DOHH2 (cell line): ENCODE measurements around the gene MEIOB.
"Not testable (repeated sequence)": the region's sequence is repeated elsewhere in the genome, so short reads cannot be mapped to it uniquely, and the experiment has no call there.

Experiments
- H3F3A ChIP-seq: fragments of 200-600 bp; sonication (generic), shearing (Covaris generic); 2 replicates; pipeline ENCODE4 v1.6.0; 2016; ENCODE audit warnings: antibody characterized with exemption, mild to moderate bottlenecking; ENCODE audit not compliant: control insufficient read depth, insufficient read depth
- H3K27ac ChIP-seq: fragments of 200-600 bp; sonication (generic); 2 replicates; pipeline ENCODE4 v1.5.1; 2014; ENCODE audit warnings: low read depth, mild to moderate bottlenecking, low read length, moderate library complexity
- H3K27me3 ChIP-seq: fragments of 200-600 bp; sonication (generic); 2 replicates; pipeline ENCODE4 v1.6.1; 2014; ENCODE audit warnings: mild to moderate bottlenecking, low read length, mixed read lengths; ENCODE audit not compliant: control insufficient read depth
- H3K36me3 ChIP-seq: fragments of 200-600 bp; sonication (generic); 2 replicates; pipeline ENCODE4 v1.6.1; 2014; ENCODE audit warnings: mild to moderate bottlenecking, low read length, moderate library complexity, mixed read lengths; ENCODE audit not compliant: control insufficient read depth
- H3K4me1 ChIP-seq: fragments of 200-600 bp; sonication (generic); 2 replicates; pipeline ENCODE4 v1.6.1; 2014; ENCODE audit warnings: mild to moderate bottlenecking, low read length, mixed read lengths; ENCODE audit not compliant: control insufficient read depth
- H3K4me2 ChIP-seq: fragments of 200-600 bp; sonication (generic); 2 replicates; pipeline ENCODE4 v1.6.0; 2014; ENCODE audit warnings: mild to moderate bottlenecking, low read length, moderate library complexity
- H3K4me3 ChIP-seq: fragments of 200-600 bp; sonication (generic); 2 replicates; pipeline ENCODE4 v1.5.1; 2014; ENCODE audit warnings: mild to moderate bottlenecking, low read length, mixed read lengths
- H3K79me2 ChIP-seq: fragments of 200-600 bp; sonication (generic); 2 replicates; pipeline ENCODE4 v1.6.1; 2014; ENCODE audit warnings: mild to moderate bottlenecking, low read length, mixed read lengths; ENCODE audit not compliant: control insufficient read depth
- H3K9me2 ChIP-seq: fragments of 200-600 bp; sonication (generic); replicated peaks from 2 replicates; pipeline ENCODE4 v1.6.1; 2014; ENCODE audit warnings: mild to moderate bottlenecking, low read length, mixed read lengths; ENCODE audit not compliant: control insufficient read depth
- H3K9me3 ChIP-seq: fragments of 200-600 bp; sonication (generic); 2 replicates; pipeline ENCODE4 v1.6.1; 2014; ENCODE audit warnings: antibody characterized with exemption, low read length, mixed read lengths; ENCODE audit not compliant: control insufficient read depth, insufficient read depth
- H4K20me1 ChIP-seq: fragments of 200-600 bp; sonication (generic); 2 replicates; pipeline ENCODE4 v1.6.0; 2014; ENCODE audit warnings: low read depth, mild to moderate bottlenecking, antibody characterized with exemption, low read length, moderate library complexity; ENCODE audit not compliant: control insufficient read depth, insufficient read depth
- CTCF ChIP-seq: fragments of 200-600 bp; sonication (generic); IDR thresholded peaks from one replicate; pipeline ENCODE4 v1.5.1; 2014; ENCODE audit warnings: antibody characterized with exemption, mild to moderate bottlenecking, low read depth, low read length; ENCODE audit not compliant: poor library complexity, severe bottlenecking
- EZH2phosphoT487 ChIP-seq: fragments of 200-600 bp; sonication (generic); IDR thresholded peaks from 2 replicates; pipeline ENCODE4 v1.6.1; 2017; ENCODE audit warnings: borderline replicate concordance, mild to moderate bottlenecking, antibody characterized with exemption, low read length, moderate library complexity, mixed read lengths

The MEIOB gene

GRCh38 chr16:1808691-1809090 is 63.3 kb downstream of the MEIOB start:
- H3F3A ChIP-seq = no peaks in the 10 kb centered on the region
- no peaks in the 10 kb centered on the region for H3K4me1 ChIP-seq
- H3K9me2 ChIP-seq = no peaks in the 10 kb centered on the region
- no peak overlapping the region for H3K27ac ChIP-seq
- H3K27me3 ChIP-seq = no peaks in the 10 kb centered on the region
- no peak overlapping the region for H3K4me2 ChIP-seq
- H3K9me3 ChIP-seq = no peaks in the 10 kb centered on the region
- H3K4me3 ChIP-seq = no peak overlapping the region
- TF ChIP-seq CTCF (no peak), EZH2phosphoT487 (no peak)
- no peaks in the 10 kb centered on the region for H3K79me2 ChIP-seq
- no peaks in the 10 kb centered on the region for H4K20me1 ChIP-seq
- no peaks in the 10 kb centered on the region for H3K36me3 ChIP-seq

GRCh38 chr16:1807626-1808025 is 64.3 kb downstream of the MEIOB start:
- no peaks in the 10 kb centered on the region for H4K20me1 ChIP-seq
- no peak for TF ChIP-seq CTCF
- TF ChIP-seq EZH2phosphoT487 = no peak
- no peak overlapping the region for H3K4me3 ChIP-seq
- H3K9me2 ChIP-seq = no peaks in the 10 kb centered on the region
- no peaks in the 10 kb centered on the region for H3K9me3 ChIP-seq
- H3F3A ChIP-seq = no peaks in the 10 kb centered on the region
- H3K27ac ChIP-seq = no peak overlapping the region
- no peaks in the 10 kb centered on the region for H3K36me3 ChIP-seq
- H3K79me2 ChIP-seq = no peaks in the 10 kb centered on the region
- H3K4me1 ChIP-seq = no peaks in the 10 kb centered on the region
- H3K4me2 ChIP-seq = no peak overlapping the region
- no peaks in the 10 kb centered on the region for H3K27me3 ChIP-seq

- H3K4me2 ChIP-seq = no peak overlapping the region
- H3K9me2 ChIP-seq = no peaks in the 10 kb centered on the region
- H4K20me1 ChIP-seq = no peaks in the 10 kb centered on the region
- no peaks in the 10 kb centered on the region for H3K79me2 ChIP-seq
- TF ChIP-seq CTCF = no peak
- TF ChIP-seq EZH2phosphoT487 = no peak
- H3F3A ChIP-seq = no peaks in the 10 kb centered on the region
- no peak overlapping the region for H3K27ac ChIP-seq
- H3K4me1 ChIP-seq = no peaks in the 10 kb centered on the region
- no peak overlapping the region for H3K4me3 ChIP-seq
- no peaks in the 10 kb centered on the region for H3K27me3 ChIP-seq
- H3K9me3 ChIP-seq = peaks cover 5% of the 10 kb centered on the region; the same call in 1 of the 2 replicates
- no peaks in the 10 kb centered on the region for H3K36me3 ChIP-seq
Observed at GRCh38 chr16:1800701-1801100, 71.3 kb downstream of the MEIOB start.

GRCh38 chr16:1799263-1799662 is 72.7 kb downstream of the MEIOB start:
- not testable (repeated sequence) for H3K9me2 ChIP-seq, H3K27ac ChIP-seq, H4K20me1 ChIP-seq, H3K27me3 ChIP-seq, H3F3A ChIP-seq, H3K36me3 ChIP-seq, H3K79me2 ChIP-seq, H3K9me3 ChIP-seq, H3K4me3 ChIP-seq, H3K4me1 ChIP-seq, H3K4me2 ChIP-seq
